GM18867 (cell line): Measurements from ENCODE around the gene MYO3B.

Experiments used
- ATAC-seq: cut with Tn5 transposase; IDR thresholded peaks from one replicate; pipeline ENCODE4 v1.9.1; 2021; ENCODE audit warnings: mild to moderate bottlenecking, moderate library complexity; ENCODE audit not compliant: unreplicated experiment

The MYO3B gene

DNA sequence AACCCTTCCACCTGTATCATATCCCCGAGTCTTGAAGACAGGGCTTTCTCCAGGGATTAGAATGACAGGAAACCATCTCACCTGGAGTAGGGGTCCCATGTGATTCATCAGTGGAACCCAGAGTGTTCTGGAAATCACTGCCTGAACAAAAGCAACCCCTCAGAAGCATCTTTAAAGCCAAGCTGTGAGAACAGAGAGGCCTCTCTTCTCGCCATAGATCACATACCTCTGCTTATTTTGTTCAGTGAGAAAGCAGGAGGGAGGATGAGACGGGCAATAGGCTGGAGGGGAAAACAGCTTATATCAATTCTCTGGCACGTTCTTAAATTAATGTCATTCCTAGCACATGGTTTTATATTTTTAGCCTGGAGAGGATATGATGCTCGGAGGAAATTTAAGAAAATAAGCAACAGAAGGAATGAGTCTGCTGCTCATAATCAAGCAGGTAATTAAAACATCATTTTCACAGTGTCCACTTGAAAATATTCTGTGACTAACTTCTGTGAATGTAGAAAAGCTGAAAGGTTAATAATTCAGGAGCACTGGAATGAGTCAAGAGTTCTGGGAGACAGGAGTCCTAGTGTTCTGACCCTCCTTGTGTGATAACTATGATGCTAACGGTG, 323.6 kb downstream of the MYO3B start:
- no peak for ATAC-seq

GRCh38 chr2:170502361-170503130, 324.6 kb downstream of the MYO3B start:
- ATAC-seq, result no peak

DNA sequence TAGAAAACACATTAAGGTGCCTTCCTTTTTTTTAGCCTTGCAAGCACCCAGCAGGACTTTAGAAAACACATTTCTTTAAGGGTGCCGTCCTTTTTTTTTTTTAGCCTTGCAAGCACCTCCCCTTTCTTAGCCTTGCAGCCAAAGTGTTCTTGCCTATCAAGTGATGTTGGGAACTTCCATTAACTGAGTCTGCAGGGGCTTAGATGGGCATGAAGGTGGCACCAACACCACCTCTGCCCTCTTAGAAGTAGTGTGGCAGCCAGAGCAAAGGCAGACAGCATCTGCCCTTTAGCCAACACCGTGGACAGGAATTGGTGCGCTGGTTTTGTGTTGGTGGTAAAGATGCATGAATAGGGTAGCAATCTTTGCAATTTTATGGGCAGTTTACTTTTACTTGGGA, 325.6 kb downstream of the MYO3B start:
- no peak for ATAC-seq

DNA sequence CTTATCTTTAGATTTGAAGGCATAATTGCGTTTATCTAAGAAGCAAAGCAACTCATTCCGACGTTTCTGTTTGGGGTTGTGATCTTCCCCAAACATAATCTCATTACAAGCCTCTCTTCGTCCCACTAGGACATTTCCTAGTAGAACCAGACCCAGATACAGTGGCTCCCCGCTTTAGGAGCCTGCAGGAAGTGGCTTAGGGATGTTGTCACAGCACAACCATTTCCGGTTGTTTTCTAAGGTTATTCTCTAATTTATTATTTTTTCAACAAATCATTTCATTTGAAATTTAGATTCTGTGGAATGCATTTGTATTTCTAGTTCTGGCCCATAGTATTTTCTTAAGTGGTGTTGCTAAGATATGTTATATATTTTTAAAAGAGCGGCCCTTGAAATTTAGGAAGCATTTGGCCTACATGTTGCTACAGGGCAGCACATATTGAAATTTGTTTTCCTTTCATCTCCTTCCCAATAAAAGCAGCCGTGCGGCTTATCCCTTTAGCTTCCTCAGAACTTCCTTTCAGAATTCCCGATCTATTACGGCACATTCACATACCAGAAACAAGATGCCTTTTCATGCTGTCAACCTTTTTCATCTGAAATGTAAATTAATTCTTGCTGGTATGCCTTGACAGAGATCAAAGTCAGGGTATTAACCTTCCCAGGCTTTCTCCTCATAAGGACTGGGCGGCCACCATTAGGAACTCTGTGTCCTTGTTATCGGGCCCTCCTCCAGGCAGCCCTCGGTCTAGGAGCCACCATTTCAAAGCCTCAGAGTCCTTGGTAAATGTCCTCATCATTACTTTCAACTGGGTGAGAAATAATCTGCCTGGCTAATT, 326.2 kb downstream of the MYO3B start:
- ATAC-seq, result no peak

DNA sequence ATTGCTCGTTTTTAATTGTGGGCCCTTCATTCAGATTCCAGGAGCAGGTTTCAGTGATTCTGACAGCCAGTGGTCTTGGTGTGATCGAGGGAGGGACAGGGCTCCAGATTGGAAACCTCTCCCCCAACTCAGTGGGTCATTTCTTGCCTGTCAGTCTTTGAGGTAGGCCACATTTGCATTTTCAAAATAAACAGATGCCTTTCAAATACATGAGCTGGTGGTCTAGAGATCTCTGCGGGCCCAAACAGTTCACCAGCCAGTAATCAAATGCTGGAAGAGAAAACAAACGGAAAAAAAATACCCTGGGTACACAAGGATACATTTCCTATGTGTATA, 326.8 kb downstream of the MYO3B start:
- no peak for ATAC-seq

DNA sequence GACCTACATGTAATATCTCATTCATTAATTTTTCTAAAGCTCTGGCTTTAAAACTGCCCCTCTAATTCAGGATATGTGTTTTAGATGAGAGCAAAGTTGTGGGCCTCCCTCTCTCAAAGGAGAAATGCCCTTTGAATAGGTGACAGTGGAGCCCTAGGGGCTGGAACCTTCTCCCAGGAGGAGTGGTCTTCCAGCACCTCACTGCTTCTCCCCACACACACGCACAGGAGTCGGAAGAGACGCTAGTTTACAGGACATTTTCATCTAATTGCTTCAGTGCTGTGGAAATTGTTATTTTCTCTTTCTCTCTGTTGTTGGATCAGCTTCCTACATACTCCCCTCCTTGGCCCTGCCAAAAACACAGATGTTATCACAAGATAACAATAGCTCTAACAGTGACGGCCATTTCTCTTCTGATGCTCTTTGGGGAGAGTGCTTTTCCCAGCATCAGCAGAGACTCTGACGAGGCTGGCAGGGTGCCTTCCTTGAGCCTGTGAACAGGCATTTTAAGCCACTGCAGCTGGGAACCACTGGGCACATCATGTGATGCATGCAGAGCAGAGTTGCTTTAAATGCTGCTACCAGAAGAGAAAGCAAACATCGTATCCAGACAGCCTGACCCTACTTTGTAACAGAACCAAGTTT, 327.8 kb downstream of the MYO3B start:
- no peak for ATAC-seq

- no peak for ATAC-seq
Observed at GRCh38 chr2:170509452-170510193, 331.7 kb downstream of the MYO3B start.

DNA sequence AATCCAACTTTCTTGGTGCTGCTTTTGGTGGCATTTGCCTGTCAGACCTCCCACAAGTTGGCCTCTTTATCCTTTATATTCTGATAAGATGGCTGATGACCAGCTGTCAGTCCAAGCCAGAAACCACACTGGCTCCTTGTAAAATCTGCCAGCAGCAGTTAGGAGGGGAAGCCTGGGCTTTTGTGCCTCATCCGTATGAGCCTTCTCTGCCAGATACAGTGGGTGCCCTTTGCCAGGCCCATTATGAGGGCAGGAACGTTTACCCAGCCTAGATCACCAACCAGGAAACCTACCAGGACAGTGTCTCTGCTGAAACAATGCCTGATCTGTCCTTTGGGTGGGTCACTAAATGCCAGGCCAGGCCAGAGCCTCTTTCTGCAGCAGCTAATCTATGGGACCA, 334.3 kb downstream of the MYO3B start:
- ATAC-seq, result no peak

DNA sequence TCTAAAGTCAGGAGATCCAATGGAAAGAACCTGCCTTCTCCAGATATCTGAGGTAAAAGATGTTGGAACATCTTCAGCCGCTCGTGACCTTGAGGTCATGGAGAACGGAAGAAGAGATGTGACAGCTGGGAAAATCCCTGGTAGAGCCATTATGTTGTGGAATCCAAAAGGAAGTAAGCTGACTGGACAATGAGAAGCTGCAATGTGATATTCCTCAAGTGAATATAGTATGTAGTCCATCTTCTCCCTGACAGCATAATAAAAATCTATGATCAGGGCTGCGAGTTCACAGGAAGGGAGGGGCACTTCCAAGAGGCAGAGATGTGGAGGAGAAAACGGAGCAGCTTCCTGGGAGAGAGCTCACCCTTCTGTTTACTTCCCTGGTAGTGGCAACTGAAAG, 336.2 kb downstream of the MYO3B start:
- ATAC-seq, result no peak

- no peak for ATAC-seq
Observed at GRCh38 chr2:170517538-170517937, 339.6 kb downstream of the MYO3B start.

GRCh38 chr2:170518911-170519310, 341.0 kb downstream of the MYO3B start:
- no peak for ATAC-seq

GRCh38 chr2:170521299-170521698, 343.4 kb downstream of the MYO3B start:
- no peak for ATAC-seq

- ATAC-seq, result no peak
Observed at GRCh38 chr2:170523506-170523905, 345.6 kb downstream of the MYO3B start.

DNA sequence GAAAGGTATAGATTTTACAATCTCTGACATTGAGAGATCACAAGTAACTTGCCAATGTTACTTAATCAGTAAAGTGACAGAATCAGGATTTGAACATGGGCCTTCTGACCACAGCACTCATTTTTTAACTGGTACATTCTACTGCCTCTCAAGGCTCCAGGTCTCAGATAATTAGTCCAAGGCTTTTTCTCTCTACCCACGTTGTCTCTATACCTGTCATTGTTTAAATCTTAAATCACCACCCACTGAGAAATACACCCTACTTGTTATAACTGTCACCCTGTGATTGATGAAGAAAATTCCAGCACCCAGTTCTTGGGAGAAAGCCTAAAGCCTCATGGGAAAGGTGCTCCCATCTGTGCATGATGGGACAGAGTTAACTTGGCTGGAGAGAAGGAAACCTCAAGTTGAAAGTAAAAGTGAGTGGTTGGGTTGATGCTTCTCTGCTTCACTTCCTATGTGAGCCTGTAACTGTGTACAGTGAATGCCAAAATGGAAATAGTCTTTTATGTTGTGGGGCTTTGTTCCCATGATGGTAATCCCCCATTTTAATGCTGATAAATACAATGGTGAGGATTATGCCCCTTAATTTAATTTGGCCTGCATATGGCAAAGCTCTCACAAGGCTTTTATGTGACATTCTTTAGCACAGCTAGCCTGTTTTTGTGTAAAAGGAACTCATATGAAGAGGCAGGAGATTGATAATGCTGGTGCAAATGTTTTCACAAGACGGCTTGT, 347.1 kb downstream of the MYO3B start:
- peak; percentile 75 for ATAC-seq

GRCh38 chr2:170525566-170525900, 347.6 kb downstream of the MYO3B start:
- no peak for ATAC-seq

DNA sequence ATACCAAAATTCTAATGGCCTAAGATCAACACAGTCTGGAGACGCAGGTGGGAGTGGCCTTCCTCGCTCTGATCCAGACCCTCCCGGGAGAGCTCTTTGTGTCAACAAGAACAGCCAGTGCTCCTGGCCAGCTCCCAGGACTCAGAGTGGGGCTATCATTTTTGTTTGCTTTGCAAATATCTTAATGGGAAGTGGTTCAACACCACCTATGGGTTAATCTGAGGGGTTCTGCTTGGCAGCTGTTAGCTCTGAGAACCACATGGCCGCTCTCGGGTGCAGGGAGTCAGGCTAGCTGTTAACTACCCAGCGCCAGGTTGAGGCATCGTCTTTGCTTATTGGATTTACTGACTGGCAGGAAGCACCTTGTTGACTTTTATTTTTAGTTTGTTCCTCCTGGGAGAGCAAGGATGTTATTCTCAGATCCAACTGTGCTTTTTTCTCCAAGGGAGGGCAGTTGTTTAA, 352.4 kb downstream of the MYO3B start:
- ATAC-seq, result no peak

- ATAC-seq, result no peak
Observed at GRCh38 chr2:170530803-170531564, 353.0 kb downstream of the MYO3B start.

DNA sequence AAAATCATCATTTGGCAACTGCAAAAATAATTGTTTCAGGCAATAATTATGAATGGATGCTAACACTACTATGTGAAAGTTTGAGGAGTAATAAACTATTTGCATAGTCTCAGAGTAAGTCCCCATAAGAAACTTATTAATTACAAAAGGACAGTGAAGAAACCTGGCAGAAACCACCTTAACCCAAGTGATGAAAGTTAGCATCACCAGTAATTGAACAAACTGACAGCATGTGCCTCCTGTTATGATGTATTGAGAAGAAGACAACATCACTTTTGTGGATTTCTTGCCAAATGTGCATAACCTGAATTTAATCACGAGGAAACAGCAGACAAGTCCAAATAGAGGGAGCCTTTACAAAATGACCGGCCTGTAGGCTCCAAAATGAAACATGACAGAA, 353.9 kb downstream of the MYO3B start:
- peak; percentile 38 for ATAC-seq

DNA sequence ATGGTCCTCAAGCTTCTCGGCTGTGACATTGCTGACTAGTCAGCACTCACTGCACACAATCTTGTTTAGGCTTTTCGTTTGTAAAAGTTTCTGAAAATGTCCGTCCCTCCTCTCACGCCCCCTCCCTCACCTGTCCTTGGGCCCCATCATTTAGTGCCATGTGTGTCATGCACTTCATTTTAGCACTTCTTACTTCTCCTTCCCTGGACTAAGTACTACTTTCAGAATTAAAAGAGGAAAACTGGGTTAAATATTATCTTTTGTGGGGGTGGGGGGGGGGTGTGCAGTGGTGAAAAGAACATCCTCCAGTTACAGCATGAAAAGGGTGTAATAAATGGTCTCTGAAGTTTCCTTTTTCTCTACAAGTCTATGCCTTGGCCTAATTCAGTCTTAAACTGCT, 355.2 kb downstream of the MYO3B start:
- no peak for ATAC-seq
